Right kidney (tissue), 1 donor: Measurements from ENCODE around the gene SMAD3.

Experiments used
- DNase-seq: peaks from one replicate; pipeline ENCODE4 v3.0.0-alpha.2; 2016

SMAD3 gene

DNA sequence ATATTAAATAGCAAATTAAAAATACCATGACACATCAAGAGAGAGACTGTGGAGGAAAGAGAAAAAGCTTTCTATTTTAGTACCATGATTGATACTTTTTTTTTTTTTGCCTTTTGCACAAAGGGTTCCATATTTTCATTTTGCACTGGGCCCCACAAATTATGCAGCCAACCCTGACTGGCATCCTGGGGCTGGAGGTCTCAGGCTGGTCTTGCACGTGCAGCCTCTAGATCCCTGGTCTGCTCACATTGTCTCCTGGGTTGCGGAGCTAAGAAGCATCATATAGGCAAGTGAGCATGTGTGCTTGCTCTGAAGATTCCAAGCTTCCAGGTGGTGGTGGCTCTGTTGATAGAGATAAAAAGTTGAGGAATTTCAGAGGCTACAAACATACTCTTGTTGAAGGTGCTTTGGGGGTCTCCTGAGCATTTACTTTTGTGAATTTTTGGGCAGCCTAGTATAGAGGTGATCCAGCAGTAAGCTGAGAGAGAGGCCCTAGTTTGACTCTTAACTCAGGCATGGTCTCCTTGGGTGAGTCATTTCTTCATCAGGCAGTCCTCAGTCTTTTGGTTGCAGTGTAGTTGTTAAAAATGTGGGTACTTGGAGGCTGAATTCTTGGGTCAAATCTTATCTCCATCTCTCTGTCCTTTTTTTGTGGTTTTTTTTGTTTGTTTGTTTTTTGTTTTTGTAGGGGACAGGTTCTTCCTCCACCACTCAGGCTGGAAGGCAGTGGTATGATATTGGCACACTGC, 31.3 kb downstream of the SMAD3 start:
- DNase-seq: no peak

DNA sequence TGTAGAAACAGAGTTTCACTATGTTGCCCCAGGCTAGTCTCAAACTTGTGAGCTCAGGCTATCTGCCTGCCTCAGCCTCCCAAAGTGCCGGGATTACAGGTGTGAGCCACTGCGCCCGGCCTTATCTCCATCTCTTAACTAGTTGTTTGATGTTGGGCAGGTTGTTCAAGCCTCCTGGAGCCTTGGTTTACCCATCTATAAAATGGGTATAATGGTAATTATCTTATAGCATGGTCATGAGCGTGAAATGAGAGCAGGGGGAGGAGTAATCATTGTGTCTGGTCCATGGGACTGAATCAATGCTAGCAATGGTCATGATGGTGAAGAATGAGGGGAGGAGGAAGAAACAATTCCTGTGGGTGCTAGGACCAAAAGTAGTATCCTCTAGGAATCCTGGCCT, 32.0 kb downstream of the SMAD3 start:
- DNase-seq: no peak

DNA sequence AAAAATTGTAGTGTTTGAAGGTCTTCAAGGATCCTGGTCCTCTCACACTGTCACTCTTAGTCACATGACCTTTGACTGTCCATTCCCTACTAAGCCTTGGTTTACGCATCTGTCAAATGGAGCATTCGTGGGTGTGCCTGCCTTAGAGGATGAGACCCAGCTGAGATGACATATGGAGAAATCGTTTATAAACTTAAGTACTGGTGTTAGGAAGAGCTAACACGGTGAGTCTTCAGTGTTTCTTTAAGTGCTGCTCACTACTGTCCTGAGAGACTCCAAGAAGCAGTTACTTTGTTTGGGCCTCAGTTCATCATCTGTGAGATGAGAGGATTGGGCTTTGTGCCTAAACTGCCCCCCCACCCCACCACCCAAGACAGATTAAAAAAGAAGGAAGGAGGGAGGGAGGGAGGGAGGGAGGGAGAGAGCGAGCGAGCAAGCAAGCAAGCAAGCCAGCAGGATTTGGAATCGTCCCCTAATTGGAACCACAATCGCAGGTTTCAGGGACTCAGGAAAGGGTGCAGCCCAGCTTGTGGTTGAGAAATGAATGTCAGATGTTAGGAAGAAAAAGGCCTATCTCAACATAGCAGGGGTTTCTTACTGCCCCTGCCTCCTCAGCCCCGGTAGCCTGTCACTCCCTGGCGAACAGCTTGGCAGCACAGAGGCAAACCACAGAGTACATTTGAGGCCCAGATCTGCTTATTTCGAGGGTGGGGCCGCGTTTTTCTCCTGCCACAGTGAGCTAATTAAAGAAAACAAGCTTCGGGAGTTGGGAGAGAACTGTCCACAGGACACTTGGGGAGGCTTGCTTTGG, 32.7 kb downstream of the SMAD3 start:
- DNase-seq: no peak

DNA sequence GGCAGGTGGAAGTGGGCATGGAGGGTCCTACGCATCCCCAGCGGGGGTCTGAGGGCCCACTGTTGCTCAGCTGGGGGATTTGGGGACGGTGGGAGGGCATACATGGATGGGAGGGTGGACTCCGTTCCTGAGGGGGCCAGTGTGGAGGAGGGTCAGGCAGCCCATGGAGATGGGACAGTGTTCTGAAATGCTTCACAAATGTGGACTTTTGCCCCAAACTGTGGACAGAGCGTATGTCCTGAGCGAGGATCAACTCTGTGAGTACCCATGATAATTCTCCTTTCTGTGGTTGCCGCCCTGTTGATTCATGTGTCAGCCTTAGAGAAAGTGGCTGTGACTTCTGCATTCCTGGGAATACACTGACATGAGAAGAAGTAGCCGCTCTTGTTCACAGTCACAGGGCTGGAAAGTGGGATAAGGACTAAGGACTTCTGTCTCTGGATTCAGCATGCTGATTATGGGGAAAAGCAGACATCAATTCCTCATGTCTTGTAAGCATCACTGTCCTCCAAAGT, 33.4 kb downstream of the SMAD3 start:
- DNase-seq: no peak

DNA sequence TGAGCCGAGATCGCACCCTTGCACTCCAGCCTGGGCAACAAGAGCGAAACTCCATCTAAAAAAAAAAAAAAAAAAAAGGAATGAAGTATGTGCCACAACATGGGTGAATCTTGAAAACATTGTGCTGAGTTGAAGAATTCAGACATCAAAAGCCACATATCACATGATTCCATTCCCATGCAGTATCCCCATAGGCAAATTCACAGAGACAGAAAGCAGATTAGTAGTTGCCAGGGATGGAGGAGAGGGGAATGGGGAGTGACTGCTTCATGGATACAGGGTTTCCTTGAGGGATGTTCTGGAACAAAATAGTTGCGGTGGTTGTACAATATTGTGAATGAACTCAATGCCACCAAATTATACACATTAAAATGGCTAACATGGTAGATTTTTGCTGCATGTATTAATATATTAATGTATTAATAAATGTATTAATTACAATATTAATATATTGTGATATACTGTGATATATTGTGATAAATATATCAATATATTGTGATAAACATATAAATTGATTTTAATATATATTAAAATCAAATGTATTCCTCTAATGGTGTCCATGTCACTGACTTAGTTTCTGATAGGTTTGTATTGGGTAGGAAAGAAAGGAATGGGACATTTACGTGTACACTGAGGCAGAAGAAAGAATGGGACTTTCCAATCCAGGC, 34.9 kb downstream of the SMAD3 start:
- no peak for DNase-seq

DNA sequence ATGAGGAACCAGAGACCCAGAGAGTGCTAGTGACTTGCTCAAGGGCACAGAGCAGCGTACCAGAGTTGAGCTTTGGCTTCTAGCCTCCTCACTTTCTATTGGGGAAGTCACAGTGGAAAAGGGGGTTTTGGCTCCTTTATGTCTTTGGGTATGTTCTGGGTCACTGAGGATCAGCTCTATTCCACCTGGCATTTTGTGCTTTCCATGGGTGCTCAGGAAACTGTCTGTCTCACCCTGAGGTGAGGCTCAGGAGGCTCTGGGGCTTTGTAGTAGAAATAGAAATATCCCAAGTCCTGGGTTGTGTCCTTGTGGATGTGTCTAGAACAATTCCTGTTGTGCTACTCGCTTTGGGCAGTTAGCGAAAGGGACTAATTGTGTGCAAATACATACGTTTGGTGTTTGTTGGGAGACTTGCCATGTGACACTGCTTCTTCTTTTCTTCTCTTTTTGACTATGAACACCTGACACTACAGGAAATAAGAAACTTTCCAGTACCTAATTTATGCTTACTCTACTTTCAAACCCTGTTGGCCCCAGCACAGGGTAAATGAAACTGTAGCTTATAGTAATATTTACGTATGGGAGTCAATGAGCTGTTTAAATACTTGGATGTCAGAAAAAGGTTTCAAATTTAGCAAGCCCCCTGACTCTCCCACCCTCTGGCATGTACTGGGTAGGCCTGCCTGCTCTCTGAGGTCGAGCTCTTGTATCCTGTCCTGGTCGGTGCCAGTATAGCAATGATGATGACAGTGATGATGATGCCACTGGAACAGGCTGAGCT, 35.6 kb downstream of the SMAD3 start:
- DNase-seq: no peak

DNA sequence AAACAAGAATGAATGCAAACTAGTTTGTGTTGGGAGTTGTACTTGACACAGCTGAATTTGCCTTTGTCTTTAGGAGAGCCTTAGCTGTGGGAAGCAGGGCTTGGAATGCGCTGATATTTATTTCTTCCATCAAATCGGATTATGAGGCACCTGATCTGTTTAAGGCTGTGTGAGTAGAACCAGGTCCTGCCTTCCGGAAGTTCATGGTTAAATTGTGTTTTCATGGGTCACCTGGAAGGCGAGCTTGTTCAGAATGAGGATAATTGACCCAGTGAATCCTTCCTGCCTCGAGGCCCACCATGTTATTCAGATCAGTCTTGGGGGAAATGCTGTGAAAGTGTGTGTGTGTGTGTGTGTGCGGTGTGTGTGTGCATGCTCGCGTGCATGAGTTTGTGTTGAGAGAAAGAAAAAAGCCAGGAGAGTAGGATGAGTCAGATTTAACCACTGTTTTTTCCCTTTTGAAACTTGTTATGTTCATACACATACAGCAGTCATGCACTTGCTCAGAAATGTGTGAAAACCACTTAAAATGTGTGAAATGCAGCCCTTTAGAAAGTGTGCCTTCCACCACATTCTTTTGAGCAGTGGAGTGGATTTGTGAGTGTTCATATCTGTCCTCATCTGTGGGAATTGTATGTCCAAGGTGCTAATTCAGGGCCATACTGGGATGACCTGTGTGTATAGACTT, 36.7 kb downstream of the SMAD3 start:
- DNase-seq: no peak

DNA sequence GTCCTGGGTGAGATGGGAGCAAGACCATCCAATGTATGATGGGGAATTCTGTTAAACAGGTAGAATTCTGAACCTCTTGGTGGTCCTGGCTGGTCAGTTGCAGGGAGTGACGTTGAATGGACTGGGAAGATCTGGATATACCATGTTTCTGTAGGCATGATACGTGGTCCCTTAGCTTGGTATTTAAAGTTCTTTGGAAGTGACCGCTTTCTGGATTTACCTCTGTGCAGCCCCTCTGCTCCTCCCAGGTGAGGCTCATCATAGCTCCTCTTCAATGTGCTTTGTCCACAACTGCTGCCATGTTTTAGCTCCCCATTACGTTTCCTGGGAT, 37.2 kb downstream of the SMAD3 start:
- DNase-seq: no peak

DNA sequence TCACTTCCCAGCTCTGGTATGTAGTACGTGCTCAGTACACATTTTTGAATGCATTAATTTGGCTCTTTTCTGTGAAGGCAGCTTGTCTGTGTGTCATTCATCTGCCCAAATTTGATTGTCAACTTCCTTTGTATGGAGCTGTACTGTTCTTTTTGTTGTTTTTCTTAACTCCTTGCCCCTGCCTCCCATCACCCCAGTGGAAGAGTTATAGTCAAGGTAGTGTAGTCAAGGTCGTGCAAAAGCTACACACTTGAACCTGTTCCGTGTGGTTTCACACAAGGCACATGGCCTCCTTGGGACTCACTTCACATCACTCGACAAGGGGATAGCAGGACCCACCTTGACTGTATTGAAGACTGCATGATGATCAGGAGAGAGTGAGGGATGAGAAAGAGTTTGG, 37.6 kb downstream of the SMAD3 start:
- no peak for DNase-seq

DNA sequence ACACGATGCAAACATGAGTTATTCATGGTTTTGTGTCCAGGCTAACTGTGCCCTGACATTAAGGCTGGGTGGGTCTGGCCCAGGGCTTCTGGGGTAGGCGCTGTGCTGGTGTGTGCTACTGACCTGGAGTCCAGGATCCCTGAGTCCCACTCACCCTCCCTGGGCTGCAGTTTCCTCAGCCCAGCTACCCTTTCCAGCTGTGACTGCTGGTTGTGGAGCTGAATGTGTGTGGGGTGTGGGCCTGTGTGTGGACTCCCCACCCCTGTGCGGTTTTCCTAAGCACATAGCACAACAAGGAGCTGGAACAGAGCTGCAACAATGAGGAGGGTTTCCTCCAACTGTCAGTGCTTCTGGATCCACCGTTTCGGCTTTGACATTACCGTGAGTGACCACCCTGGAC, 38.0 kb downstream of the SMAD3 start:
- DNase-seq: no peak

DNA sequence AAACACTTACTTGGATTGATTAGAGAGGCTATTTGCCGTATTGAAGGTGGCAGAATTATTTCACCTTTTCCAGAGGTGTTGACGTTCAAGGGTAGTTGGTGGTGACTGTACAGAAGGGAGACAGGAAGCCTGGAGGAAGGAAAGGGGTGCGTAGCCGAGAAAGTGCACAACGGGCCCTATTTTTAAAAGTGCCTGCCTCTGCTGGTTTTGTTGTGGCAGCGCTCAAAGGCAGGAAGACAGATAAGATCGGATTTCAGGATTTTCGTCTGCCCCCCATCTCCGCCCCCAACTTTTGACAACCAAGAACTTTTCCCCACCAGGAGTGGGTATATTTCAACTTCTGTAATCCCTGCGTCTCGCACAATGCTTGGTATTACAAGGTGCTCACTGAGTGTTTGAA, 38.5 kb downstream of the SMAD3 start:
- no peak for DNase-seq

DNA sequence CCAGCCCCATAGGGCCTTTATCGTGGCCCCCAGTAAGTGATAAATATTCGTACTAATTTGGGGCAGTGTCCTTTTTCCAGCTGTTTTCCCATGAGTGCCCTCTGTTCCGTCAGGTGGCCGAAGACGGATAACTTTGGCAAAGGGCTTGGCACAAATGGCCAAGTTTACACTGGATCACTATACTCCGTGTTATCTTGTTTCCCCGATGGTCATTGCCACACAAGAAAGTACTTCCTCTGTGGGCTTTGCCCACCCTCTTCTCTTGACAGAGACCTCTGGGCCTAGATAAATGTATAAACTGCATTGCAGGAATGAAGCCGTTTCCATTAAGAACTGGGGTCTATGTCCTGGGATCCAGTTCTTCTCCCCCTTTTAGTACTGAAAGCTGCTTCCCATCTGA, 39.1 kb downstream of the SMAD3 start:
- DNase-seq: no peak

DNA sequence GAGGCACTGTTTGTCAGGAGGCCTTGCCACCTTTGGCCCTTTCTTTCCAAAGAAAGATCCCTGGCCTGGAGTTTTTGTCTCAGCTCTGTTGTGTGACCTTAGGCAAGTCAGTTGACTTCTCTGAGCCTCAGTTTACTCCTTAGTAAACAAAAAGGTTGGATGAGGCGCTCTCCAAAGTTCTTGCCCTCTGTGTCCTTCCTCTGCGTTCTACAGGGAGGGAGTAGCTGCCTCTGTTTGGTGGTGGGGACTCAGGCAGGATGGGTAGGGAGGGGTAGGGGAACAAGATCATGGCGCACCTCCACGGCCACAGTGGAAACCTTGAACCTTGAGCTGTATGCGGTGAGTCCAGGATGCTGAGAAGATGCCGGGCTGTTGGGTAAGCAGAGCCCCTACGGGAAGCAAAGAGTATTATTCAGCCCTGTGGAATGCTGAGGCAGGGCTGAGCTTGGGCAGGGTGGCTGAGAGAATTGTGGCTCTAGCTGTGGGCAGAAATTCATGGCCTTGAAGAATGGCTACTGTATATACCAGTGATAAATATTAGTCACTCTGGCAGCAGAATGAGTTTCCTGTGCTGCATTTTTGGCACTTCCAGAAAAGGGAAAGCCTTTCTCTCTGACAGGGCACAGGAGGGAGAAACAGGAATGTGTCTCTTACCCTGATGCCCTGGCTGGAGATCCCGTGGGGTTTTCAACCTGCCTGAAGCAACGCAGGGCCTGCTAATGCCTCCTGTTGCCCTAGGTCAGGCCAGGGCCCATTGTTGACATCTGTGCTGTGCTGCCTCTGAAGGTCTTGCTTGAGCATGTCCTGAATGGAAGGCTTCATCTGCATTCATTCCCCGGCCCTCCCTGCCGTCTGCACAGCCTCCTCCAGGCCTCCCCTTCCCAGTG, 39.9 kb downstream of the SMAD3 start:
- DNase-seq: no peak

DNA sequence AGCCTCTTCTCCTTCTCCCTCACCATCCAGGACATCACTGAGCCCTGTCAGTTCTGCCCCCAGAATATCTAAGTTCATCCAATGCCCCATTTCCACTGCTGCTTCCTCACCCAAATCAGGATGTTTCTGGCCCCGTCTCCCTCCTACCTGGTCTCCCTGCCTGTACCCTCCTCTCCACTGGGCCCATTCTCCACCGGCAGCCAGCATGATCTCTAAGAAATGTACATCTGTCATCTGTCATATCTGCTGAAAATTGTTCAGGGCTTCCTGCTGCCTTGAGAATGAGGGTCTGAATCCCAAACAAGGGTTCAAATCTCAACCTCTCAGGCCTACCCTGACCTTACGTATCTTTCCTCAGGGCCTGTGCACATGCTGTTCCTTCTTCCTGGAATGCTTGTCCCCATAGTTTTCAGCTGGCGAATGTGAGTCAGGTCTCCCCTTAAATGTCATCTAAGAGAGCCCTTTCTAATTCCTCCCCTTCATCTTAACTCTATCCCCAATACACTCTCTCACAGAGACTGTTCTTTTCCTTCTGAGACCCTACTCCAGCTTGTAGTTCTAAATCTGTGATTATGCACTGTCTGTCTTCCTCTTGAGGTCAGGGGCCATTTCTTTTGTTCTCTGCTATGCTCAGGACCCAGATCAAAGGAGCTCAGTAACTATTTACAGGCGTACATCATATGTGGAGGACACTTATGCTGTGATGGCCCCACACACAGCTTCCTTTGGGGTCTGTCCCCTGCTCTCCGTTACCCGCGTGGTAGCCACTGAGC, 40.8 kb downstream of the SMAD3 start:
- DNase-seq: no peak

DNA sequence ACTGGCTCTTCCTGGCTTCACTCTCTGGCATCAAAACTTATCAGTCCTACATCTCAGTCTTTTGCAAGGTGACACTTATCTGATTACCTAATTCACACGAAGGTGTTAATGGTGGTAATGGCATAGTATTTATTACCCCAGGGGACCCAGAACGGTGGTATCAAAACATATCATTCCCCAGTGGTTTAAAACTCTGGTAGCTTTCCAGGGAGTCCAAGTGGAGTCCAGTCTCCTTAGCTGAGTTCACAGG, 41.3 kb downstream of the SMAD3 start:
- no peak for DNase-seq

DNA sequence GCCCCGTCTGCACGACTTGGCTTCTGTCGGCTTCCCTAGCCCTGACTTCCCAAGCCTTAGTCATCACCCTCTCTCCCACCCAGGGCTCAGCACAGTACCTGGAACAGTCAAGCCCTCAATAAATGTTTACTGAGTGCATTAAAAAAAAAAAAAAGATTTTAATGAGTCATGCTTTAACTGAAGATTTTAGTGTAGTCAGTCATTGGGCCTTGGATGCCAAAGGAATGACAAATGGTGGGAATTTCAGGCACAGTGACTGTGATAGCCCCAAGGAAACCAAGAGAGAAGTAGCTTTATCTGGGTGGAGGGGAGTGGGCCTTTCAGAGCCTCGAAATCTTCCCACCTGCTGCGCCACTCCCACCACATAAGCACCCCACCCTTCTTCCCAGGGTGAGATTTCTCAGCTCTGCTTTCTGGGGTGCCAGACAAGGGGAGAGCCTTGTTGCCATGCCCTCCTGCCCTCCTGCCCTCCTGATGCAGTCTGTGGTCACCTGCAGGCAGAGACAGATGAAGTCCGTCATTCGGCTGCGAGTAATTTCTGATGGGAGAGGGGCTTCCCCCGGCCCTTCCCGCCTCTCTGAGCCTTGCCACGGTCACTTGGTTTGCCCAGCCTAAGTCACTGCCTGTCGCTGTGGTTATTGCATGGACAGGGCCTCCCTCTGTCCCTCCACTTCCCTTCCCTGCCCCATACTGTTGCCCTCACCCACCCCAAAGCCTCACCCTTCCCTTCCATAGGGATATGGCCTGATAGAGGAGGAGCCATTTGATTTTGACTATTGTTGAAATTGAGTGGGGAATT, 41.8 kb downstream of the SMAD3 start:
- no peak for DNase-seq

DNA sequence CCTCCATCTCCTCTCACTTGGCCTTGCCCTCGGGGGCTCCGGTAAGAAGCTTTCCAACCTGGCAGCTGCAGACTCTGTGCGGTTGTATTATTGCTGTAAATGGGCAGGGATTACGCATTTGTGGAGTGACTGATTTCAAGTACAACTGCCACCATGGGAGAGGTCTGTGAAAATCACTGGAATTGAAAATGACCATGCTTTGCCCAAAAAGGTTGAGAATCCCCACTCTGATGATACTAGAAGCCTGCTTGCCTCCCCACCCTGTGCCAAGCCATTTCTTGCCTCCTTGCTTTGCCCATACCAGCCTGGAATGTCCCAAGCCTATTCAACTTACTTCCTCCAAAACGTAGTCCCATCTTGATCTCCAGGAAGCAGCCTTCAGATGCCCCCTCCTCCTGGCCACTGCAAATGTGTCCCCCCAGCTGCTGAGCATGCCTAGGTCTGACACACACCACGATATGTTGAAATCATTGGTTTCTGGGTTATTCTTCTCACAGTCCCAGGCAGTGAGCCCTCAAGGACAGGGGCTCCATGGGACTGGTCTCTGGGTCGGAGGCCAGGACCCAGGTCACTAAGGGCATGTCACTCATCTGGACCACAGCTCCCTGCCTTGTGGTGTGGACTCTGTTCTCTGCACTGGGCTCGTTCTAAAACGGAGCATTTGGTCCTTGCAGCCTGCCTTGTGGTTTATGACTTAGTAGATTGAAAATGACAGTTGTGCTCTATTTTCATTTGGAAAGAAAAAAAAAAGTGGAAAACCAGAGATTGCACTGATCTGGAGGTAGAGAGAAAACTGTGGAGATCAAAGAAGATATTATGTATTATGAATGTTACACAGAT, 42.9 kb downstream of the SMAD3 start:
- no peak for DNase-seq
